ENCODE data around the gene ADAMTS13.

Gene ADAMTS13

GRCh38 chr9:133499132-133499891 is 77.1 kb downstream of the ADAMTS13 start:
- DNase-seq (ENCODE audit: low read depth): no peak
- H3K4me3 ChIP-seq (ENCODE audit: low read depth, low read length): no peak overlapping the region
- TF ChIP-seq, protein P1, sequence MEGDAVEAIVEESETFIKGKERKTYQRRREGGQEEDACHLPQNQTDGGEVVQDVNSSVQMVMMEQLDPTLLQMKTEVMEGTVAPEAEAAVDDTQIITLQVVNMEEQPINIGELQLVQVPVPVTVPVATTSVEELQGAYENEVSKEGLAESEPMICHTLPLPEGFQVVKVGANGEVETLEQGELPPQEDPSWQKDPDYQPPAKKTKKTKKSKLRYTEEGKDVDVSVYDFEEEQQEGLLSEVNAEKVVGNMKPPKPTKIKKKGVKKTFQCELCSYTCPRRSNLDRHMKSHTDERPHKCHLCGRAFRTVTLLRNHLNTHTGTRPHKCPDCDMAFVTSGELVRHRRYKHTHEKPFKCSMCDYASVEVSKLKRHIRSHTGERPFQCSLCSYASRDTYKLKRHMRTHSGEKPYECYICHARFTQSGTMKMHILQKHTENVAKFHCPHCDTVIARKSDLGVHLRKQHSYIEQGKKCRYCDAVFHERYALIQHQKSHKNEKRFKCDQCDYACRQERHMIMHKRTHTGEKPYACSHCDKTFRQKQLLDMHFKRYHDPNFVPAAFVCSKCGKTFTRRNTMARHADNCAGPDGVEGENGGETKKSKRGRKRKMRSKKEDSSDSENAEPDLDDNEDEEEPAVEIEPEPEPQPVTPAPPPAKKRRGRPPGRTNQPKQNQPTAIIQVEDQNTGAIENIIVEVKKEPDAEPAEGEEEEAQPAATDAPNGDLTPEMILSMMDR (IDR thresholded peaks at IDR 0.05; ENCODE audit: insufficient read depth, low read depth, low read length, missing control alignments): no peak

- H3K4me3 ChIP-seq (ENCODE audit: low read depth, low read length): no peak overlapping the region
- no peak for DNase-seq (ENCODE audit: low read depth)
- TF ChIP-seq, protein P1 (IDR thresholded peaks at IDR 0.05; ENCODE audit: insufficient read depth, low read depth, low read length, missing control alignments): no peak
Observed at GRCh38 chr9:133499892-133500270, 77.7 kb downstream of the ADAMTS13 start.

GRCh38 chr9:133502112-133502511 is 79.9 kb downstream of the ADAMTS13 start:
- DNase-seq (ENCODE audit: low read depth): no peak
- TF ChIP-seq, protein P1 (IDR thresholded peaks at IDR 0.05; ENCODE audit: insufficient read depth, low read depth, low read length, missing control alignments): no peak
- no peak overlapping the region for H3K4me3 ChIP-seq (ENCODE audit: low read depth, low read length)

DNA sequence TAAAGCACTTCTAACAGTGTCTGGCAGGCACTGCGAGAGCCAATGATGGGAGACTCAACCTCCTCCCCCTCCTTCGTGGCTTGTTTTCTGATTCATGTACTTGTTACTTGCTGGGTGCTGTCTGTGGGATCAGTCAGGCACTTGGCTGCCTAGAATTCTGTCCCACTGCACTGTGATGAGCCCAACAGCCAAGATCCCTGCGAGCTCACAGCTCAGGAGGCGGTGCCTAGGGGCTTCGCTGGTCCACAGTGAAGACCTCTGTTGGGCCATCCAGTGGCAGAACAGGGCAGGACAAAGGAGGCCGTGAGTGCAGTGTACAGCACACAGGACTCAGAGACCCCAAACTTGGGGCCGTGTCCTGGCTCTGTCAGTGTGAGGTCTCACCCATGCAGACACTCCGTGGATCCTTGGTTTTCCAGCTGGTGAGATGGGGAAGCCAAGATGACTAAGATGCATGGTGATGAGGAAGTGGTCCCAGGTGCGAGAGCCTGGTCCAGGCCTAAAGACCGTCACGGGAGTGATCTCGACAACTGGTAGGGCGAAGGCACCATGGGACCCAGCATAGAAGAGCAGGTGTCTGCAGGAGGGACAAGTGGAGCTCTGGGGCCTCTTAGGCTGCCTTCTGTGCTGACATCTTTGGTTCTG is 83.1 kb downstream of the ADAMTS13 start:
- TF ChIP-seq, protein P1 (IDR thresholded peaks at IDR 0.05; ENCODE audit: insufficient read depth, low read depth, low read length, missing control alignments): no peak
- H3K4me3 ChIP-seq (ENCODE audit: low read depth, low read length): no peak overlapping the region
- DNase-seq (ENCODE audit: low read depth): no peak

GRCh38 chr9:133505901-133506652 is 83.9 kb downstream of the ADAMTS13 start:
- H3K4me3 ChIP-seq (ENCODE audit: low read depth, low read length): no peak overlapping the region
- no peak for DNase-seq (ENCODE audit: low read depth)
- TF ChIP-seq, protein P1 (IDR thresholded peaks at IDR 0.05; ENCODE audit: insufficient read depth, low read depth, low read length, missing control alignments): no peak

DNA sequence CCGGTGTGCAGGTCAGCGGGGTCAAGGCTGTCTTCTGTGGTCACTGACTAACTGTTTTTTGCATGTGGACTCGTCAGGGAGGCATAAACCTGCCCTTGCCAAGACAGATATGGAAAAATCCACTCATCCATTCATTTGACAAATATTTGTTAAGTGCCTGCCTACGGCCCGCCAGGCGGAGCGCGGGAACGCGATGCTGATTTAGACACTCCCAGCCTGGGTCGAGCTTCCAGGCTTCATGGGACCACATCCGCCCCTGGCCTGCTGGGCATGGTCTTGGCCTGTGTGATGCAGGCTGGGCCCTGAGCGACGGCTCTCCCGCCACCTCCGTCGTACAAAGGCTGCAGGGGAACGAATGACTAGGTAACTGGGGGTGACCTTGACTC is 84.5 kb downstream of the ADAMTS13 start:
- DNase-seq (ENCODE audit: low read depth): no peak
- H3K4me3 ChIP-seq (ENCODE audit: low read depth, low read length): no peak overlapping the region
- TF ChIP-seq, protein P1 (IDR thresholded peaks at IDR 0.05; ENCODE audit: insufficient read depth, low read depth, low read length, missing control alignments): no peak

All from GM12865 (cell line).